Neural cell (in vitro differentiated cells): ENCODE results near the gene DDX31. TPM values are rescaled to one million over a fixed set of nuclear protein-coding genes. Genes with fewer than 3 reads are reported as not detected.

Experiments
- H2AFZ ChIP-seq: fragments of 200-600, 300-800 bp; sonication (generic), shearing (Covaris generic); 2 replicates; pipeline ENCODE4 v1.6.0; 2014; ENCODE audit warnings: low read depth, mild to moderate bottlenecking, antibody characterized with exemption, low read length, moderate library complexity
- H3F3A ChIP-seq: fragments of 200-600 bp; shearing (Covaris generic); 2 replicates; pipeline ENCODE4 v1.6.1; 2016; ENCODE audit warnings: mild to moderate bottlenecking, moderate library complexity, mixed read lengths, antibody characterized with exemption, low read length; ENCODE audit not compliant: insufficient read depth, poor library complexity, severe bottlenecking
- H3K27ac ChIP-seq: fragments of 200-600, 300-800 bp; sonication (generic), shearing (Covaris generic); 2 replicates; pipeline ENCODE4 v1.5.1; 2014; ENCODE audit warnings: mild to moderate bottlenecking, low read length, moderate library complexity
- H3K27me3 ChIP-seq: fragments of 300-800, 200-600 bp; sonication (generic), shearing (Covaris generic); 2 replicates; pipeline ENCODE4 v1.6.0; 2014; ENCODE audit warnings: mild to moderate bottlenecking, low read depth, low read length, moderate library complexity; ENCODE audit not compliant: insufficient read depth
- H3K36me3 ChIP-seq: fragments of 300-800, 200-600 bp; sonication (generic), shearing (Covaris generic); 2 replicates; pipeline ENCODE4 v1.5.1; 2014; ENCODE audit warnings: mild to moderate bottlenecking, antibody characterized with exemption, low read length, moderate library complexity; ENCODE audit not compliant: insufficient read depth
- H3K4me2 ChIP-seq: fragments of 300-800, 200-600 bp; sonication (generic), shearing (Covaris generic); 2 replicates; pipeline ENCODE4 v1.6.0; 2014; ENCODE audit warnings: mild to moderate bottlenecking, low read length
- H3K4me3 ChIP-seq: fragments of 300-800, 200-600 bp; sonication (generic), shearing (Covaris generic); 2 replicates; pipeline ENCODE4 v1.5.1; 2014; ENCODE audit warnings: mild to moderate bottlenecking, low read length, moderate library complexity
- H3K79me2 ChIP-seq: fragments of 200-600 bp; shearing (Covaris generic); replicated peaks from 2 replicates; pipeline ENCODE4 v1.6.0; 2014; ENCODE audit warnings: mild to moderate bottlenecking, low read length, moderate library complexity; ENCODE audit not compliant: insufficient read depth
- H3K9ac ChIP-seq: fragments of 300-800, 200-600 bp; sonication (generic), shearing (Covaris generic); 2 replicates; pipeline ENCODE4 v1.6.1; 2016; ENCODE audit warnings: mild to moderate bottlenecking, low read length, mixed read lengths
- H3K9me2 ChIP-seq: fragments of 200-600 bp; shearing (Covaris generic); 2 replicates; pipeline ENCODE4 v1.6.1; 2016; ENCODE audit warnings: mild to moderate bottlenecking, low read length, mixed read lengths; ENCODE audit not compliant: insufficient read depth
- H3K9me3 ChIP-seq: fragments of 200-600, 300-800 bp; sonication (generic), shearing (Covaris generic); 2 replicates; pipeline ENCODE4 v1.6.1; 2016; ENCODE audit warnings: mild to moderate bottlenecking, mixed run types, low read length, moderate library complexity, mixed read lengths
- H4K20me1 ChIP-seq: fragments of 200-600 bp; shearing (Covaris generic); 2 replicates; pipeline ENCODE4 v1.6.1; 2016; ENCODE audit warnings: mild to moderate bottlenecking, mixed run types; ENCODE audit not compliant: insufficient read depth
- EP300 ChIP-seq: fragments of 450-650 bp; conservative IDR thresholded peaks from 2 replicates; pipeline ENCODE4 v1.6.1; 2014; ENCODE audit warnings: antibody characterized with exemption, mild to moderate bottlenecking, moderate library complexity; ENCODE audit not compliant: poor library complexity, severe bottlenecking
- EZH2 ChIP-seq: fragments of 200-600, 300-800 bp; shearing (Covaris generic), sonication (generic); IDR thresholded peaks from 2 replicates; pipeline ENCODE4 v1.6.1; 2014; ENCODE audit warnings: antibody characterized with exemption, low read length, borderline replicate concordance, mild to moderate bottlenecking; ENCODE audit not compliant: insufficient read depth, poor library complexity, severe bottlenecking
- MXI1 ChIP-seq: fragments of 450-650 bp; conservative IDR thresholded peaks from 2 replicates; pipeline ENCODE4 v1.6.1; 2014; ENCODE audit warnings: antibody characterized with exemption, mild to moderate bottlenecking; ENCODE audit not compliant: poor library complexity, severe bottlenecking
- POLR2AphosphoS5 ChIP-seq: IDR thresholded peaks from 2 replicates; pipeline ENCODE4 v1.6.1; 2012
- RAD21 ChIP-seq: fragments of 450-650 bp; conservative IDR thresholded peaks from 2 replicates; pipeline ENCODE4 v1.6.1; 2014; ENCODE audit warnings: antibody characterized with exemption, mild to moderate bottlenecking, moderate library complexity
- SMC3 ChIP-seq: fragments of 450-650 bp; conservative IDR thresholded peaks from 2 replicates; pipeline ENCODE4 v1.6.1; 2014; ENCODE audit warnings: antibody characterized with exemption, mild to moderate bottlenecking, moderate library complexity; ENCODE audit not compliant: poor library complexity
- TAF1 ChIP-seq: IDR thresholded peaks from 2 replicates; pipeline ENCODE4 v1.6.1; 2012; ENCODE audit warnings: low read depth
- polyA plus RNA-seq: library from polyadenylated mRNA; depleted of rRNA; stranded (reverse); fragments of >200 nt; gene quantifications from 2 replicates; pipeline ENCODE4 v1.2.3, GENCODE V29; 2014
- TF ChIP-seq, protein P1 (sequence below): fragments of 450-650 bp; IDR thresholded peaks from 2 replicates; pipeline ENCODE4 v1.5.1; 2014; ENCODE audit warnings: antibody characterized with exemption, mild to moderate bottlenecking, moderate library complexity; ENCODE audit not compliant: poor library complexity, severe bottlenecking
- TF ChIP-seq, protein P2 (sequence below): IDR thresholded peaks from 2 replicates; pipeline ENCODE4 v1.6.1; 2012; ENCODE audit warnings: borderline replicate concordance

Gene DDX31
- polyA plus RNA-seq, 1 donor from 2014 or later = 12.8 TPM

DNA sequence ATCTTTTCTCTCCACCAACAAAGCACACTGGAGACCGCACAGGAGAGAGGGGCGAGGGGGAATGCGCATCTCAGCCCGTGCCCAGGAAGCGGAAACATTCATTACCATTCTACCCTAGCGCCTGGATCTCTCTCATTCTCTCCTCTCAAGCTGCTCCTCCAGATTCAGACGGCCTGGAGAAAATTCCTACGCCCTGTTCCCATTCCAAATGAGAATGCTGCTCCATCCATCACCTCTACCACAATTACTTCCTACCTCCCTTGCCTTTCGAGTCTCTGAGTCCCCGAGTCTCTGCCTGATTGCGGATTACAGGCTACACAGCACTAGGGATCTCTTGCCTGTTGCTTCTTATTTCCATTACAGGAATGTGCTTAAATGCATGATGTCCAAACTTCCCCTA, 6.7 kb downstream of the DDX31 start:
- H3F3A ChIP-seq = no peaks in the 10 kb centered on the region
- H3K79me2 ChIP-seq = peaks cover 8% of the 10 kb centered on the region
- H4K20me1 ChIP-seq = no peaks in the 10 kb centered on the region
- no peaks in the 10 kb centered on the region for H3K9me2 ChIP-seq
- no peak overlapping the region for H3K27ac ChIP-seq
- no peak overlapping the region for H3K9ac ChIP-seq
- no peaks in the 10 kb centered on the region for H3K27me3 ChIP-seq
- peaks cover 6% of the 10 kb centered on the region for H3K36me3 ChIP-seq
- TF ChIP-seq, protein P1, sequence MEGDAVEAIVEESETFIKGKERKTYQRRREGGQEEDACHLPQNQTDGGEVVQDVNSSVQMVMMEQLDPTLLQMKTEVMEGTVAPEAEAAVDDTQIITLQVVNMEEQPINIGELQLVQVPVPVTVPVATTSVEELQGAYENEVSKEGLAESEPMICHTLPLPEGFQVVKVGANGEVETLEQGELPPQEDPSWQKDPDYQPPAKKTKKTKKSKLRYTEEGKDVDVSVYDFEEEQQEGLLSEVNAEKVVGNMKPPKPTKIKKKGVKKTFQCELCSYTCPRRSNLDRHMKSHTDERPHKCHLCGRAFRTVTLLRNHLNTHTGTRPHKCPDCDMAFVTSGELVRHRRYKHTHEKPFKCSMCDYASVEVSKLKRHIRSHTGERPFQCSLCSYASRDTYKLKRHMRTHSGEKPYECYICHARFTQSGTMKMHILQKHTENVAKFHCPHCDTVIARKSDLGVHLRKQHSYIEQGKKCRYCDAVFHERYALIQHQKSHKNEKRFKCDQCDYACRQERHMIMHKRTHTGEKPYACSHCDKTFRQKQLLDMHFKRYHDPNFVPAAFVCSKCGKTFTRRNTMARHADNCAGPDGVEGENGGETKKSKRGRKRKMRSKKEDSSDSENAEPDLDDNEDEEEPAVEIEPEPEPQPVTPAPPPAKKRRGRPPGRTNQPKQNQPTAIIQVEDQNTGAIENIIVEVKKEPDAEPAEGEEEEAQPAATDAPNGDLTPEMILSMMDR = no peak
- no peak for TF ChIP-seq EZH2
- no peak for TF ChIP-seq RAD21
- TF ChIP-seq, protein P2, sequence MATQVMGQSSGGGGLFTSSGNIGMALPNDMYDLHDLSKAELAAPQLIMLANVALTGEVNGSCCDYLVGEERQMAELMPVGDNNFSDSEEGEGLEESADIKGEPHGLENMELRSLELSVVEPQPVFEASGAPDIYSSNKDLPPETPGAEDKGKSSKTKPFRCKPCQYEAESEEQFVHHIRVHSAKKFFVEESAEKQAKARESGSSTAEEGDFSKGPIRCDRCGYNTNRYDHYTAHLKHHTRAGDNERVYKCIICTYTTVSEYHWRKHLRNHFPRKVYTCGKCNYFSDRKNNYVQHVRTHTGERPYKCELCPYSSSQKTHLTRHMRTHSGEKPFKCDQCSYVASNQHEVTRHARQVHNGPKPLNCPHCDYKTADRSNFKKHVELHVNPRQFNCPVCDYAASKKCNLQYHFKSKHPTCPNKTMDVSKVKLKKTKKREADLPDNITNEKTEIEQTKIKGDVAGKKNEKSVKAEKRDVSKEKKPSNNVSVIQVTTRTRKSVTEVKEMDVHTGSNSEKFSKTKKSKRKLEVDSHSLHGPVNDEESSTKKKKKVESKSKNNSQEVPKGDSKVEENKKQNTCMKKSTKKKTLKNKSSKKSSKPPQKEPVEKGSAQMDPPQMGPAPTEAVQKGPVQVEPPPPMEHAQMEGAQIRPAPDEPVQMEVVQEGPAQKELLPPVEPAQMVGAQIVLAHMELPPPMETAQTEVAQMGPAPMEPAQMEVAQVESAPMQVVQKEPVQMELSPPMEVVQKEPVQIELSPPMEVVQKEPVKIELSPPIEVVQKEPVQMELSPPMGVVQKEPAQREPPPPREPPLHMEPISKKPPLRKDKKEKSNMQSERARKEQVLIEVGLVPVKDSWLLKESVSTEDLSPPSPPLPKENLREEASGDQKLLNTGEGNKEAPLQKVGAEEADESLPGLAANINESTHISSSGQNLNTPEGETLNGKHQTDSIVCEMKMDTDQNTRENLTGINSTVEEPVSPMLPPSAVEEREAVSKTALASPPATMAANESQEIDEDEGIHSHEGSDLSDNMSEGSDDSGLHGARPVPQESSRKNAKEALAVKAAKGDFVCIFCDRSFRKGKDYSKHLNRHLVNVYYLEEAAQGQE = no peak
- no peak for TF ChIP-seq SMC3
- no peak for TF ChIP-seq EP300
- TF ChIP-seq MXI1 = no peak
- TF ChIP-seq POLR2AphosphoS5 = no peak
- TF ChIP-seq TAF1 = no peak
- H2AFZ ChIP-seq = no peak overlapping the region
- no peaks in the 10 kb centered on the region for H3K9me3 ChIP-seq
- no peak overlapping the region for H3K4me2 ChIP-seq
- no peak overlapping the region for H3K4me3 ChIP-seq

DNA sequence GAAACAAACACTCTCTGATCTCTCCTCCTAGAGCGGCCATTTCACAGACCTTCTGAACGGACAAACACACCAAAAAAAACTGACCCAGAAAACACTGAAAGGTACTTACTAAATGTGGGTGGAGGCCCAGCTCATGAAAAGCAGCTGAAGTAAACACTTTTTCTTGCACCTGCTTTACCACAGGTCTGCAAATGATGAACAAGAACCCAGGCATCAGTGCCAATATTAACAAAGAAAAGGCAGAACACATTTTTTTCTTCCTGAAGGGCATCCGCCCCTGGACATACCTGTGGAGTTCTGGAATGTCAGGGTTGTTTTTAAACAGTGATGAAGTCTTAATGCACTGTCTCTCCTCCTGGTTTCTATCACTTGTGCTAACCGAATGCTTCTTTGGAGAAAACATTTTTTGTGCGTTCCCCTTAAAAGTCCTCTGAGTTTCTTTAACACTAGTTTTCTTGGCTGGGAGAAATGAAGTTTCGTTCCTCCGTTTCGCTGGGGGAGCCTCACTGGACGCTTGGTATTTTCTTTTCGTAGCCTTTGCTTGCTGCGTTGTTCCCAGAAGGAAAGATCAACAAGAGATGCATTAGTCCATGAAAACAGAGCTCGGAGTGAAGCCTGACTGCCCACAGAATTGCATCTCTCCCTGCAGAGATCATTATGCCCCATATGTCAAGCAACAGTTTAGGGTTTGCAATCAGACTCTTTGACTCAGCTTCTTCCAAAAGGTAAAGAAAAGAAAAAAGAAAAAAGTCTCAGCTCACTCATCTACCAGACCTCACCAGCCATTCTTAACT, 7.4 kb downstream of the DDX31 start:
- no peak overlapping the region for H3K27ac ChIP-seq
- H3K36me3 ChIP-seq = peaks cover 8% of the 10 kb centered on the region
- no peak overlapping the region for H3K9ac ChIP-seq

More for the DNA sequence above, 7.4 kb downstream of the DDX31 start:
- Histone ChIP-seq H3K9me2 (no peaks in the 10 kb centered on the region), H3K4me2 (no peak overlapping the region), H2AFZ (no peak overlapping the region), H3K9me3 (no peaks in the 10 kb centered on the region), H3K27me3 (no peaks in the 10 kb centered on the region), H3K79me2 (peaks cover 8% of the 10 kb centered on the region), H3F3A (no peaks in the 10 kb centered on the region), H3K4me3 (no peak overlapping the region), H4K20me1 (no peaks in the 10 kb centered on the region)
- TF ChIP-seq EP300 (no peak), SMC3 (no peak), MXI1 (no peak)
